Right lobe of liver (tissue), 6 donors: ENCODE measurements around the gene VPS8. TPM values are rescaled to one million over a fixed set of nuclear protein-coding genes. Genes with fewer than 3 reads are reported as not detected.
A peak's percentile ranks its signal among the peaks of the same experiment; 100 is the strongest.

Source experiments
- ATAC-seq, 4 donors: fragments of 200-7000 bp; cut with Tn5 transposase; one replicate each; pipeline ENCODE4 v1.9.1; 2020; ENCODE audit warnings: mild to moderate bottlenecking in 4 of 4, moderate library complexity in 4 of 4
- DNase-seq, 3 donors: peaks; one replicate each; pipeline ENCODE4 v3.0.0-alpha.2; 2020
- H3K27ac ChIP-seq, 3 donors: fragments of 200-600 bp; one replicate each; pipeline ENCODE4 v1.8.0; 2022
- H3K27me3 ChIP-seq, 2 donors: fragments of 200-600 bp; one replicate each; pipeline ENCODE4 v1.8.0; 2022
- H3K36me3 ChIP-seq, 4 donors: fragments of 200-600 bp; sonication (generic) in 1 of 4; one replicate each; pipeline versions ENCODE4 v1.5.1 to v1.8.0; 2017 to 2022; ENCODE audit warnings: control low read depth in 1 of 4
- H3K4me1 ChIP-seq, 4 donors: fragments of 200-600 bp; sonication (generic) in 1 of 4; one replicate each; pipeline versions ENCODE4 v1.5.1 to v1.8.0; 2017 to 2022; ENCODE audit warnings: control low read depth in 1 of 4
- H3K4me3 ChIP-seq, 3 donors: fragments of 200-600 bp; one replicate each; pipeline ENCODE4 v1.8.0; 2022
- H3K9me3 ChIP-seq, 4 donors: fragments of 200-600 bp; sonication (generic) in 1 of 4; one replicate each; pipeline versions ENCODE4 v1.5.1 to v1.8.0; 2017 to 2022; ENCODE audit warnings: control low read depth in 1 of 4
- POLR2A ChIP-seq: fragments of 450-650 bp; IDR thresholded peaks from one replicate; pipeline ENCODE4 v1.6.1; 2017; ENCODE audit warnings: antibody characterized with exemption, mild to moderate bottlenecking
- WGBS: methylation state at CpG from one replicate; pipeline ENCODE4 v1.1.6; 2018; ENCODE audit warnings: low coverage, low lambda C conversion rate; ENCODE audit not compliant: insufficient coverage; ENCODE audit errors: missing lambda C conversion rate; 5-methylcytosine and 5-hydroxymethylcytosine counted together
- intact Hi-C, 2 donors: fragments of 100-400 bp; cut with DNase I; formaldehyde crosslinking; loops; one replicate each; pipeline versions ENCODE4 v1.11.2 to v1.14.1; 2022
- total RNA-seq, 6 experiments: library from RNA; depleted of rRNA in 2 of 6; stranded (reverse); fragments of >200 nt in 2 of 6; fragmentation: NEBNext Ultra II Directional in 3 of 6; extraction: Animal tissue kit (Norgen Biotek cat#: 25700) in 3 of 6; gene quantifications; one replicate each; pipeline versions ENCODE4 v1.1.0 to v1.2.4, GENCODE V29; 2016 to 2023
- TF ChIP-seq, protein P1 (sequence below), 4 donors: fragments of 200-600 bp in 3 of 4; fragments of 450-650 bp in 1 of 4; IDR thresholded peaks; one replicate each; pipeline versions ENCODE4 v1.5.1 to v1.8.0; 2016 to 2022; ENCODE audit warnings: antibody characterized with exemption in 4 of 4, mild to moderate bottlenecking in 2 of 4
- donor health status: DM: no; HTN: yes; CAD: no.
- donor health status: DM: no; HTN: no; CAD: no.
- donor health status: DM: no; HTN: no; CAD: no.
- donor health status: DM: no; HTN: yes; CAD: no.
- donor health status: DM: no; HTN: yes; CAD: no.

Gene VPS8
- total RNA-seq, 6 experiments from 2014 or later = 20.4 to 24.5 (median 21.3) TPM

DNA sequence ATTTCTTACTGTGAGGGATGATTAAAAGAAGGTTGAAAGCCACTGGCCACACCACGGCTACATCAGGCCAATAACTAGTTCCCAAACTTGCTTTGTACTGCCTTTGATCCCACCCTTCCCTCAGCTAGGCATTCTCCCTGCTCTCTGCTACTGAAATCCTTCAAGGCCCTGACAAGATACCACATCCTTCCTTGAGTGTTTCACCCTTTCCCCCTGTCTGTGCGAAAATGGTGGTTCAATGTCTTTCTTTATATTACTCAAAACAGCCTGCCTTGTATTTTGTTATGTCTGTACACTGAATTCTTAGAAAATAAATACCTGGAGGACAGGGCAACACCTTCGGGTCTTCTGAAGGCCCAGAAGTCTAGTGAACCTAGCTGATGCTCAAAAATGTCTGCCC lies 932 bp upstream of the VPS8 start:
- Histone ChIP-seq H3K4me1 (peaks cover 0 to 15% (median 3%) of the 10 kb centered on the region in 4 donors), H3K36me3 (no peaks in the 10 kb centered on the region), H3K9me3 (no peaks in the 10 kb centered on the region), H3K27ac (no peak overlapping the region), H3K27me3 (no peaks in the 10 kb centered on the region), H3K4me3 (no peak overlapping the region)
- no peak for ATAC-seq
- 61% methylated on average over 2 of the region's 3 CpGs for WGBS
- TF ChIP-seq, protein P1, sequence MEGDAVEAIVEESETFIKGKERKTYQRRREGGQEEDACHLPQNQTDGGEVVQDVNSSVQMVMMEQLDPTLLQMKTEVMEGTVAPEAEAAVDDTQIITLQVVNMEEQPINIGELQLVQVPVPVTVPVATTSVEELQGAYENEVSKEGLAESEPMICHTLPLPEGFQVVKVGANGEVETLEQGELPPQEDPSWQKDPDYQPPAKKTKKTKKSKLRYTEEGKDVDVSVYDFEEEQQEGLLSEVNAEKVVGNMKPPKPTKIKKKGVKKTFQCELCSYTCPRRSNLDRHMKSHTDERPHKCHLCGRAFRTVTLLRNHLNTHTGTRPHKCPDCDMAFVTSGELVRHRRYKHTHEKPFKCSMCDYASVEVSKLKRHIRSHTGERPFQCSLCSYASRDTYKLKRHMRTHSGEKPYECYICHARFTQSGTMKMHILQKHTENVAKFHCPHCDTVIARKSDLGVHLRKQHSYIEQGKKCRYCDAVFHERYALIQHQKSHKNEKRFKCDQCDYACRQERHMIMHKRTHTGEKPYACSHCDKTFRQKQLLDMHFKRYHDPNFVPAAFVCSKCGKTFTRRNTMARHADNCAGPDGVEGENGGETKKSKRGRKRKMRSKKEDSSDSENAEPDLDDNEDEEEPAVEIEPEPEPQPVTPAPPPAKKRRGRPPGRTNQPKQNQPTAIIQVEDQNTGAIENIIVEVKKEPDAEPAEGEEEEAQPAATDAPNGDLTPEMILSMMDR (IDR thresholded peaks at IDR 0.05) = no peak
- no peak for TF ChIP-seq POLR2A
- intact Hi-C loops = no loop called here
- no peak for DNase-seq

DNA sequence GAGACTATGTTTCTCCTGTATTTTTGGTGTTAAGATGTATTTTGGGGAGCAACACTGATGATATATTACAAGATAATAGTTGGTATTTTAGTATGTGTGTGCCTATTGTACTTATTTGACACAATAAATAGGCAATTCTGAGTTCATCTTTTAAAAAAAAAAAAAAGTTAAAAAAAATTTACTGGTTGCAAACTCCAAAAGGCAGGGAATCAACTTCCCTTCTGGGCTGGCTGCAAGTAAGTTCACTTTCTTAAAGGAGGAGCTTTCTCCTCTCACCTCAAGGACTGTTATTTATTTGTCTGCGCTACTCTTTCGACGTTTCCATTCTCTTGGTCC lies 335 bp upstream of the VPS8 start:
- DNase-seq = no peak
- H3K4me3 ChIP-seq = peak overlapping the region; percentile 78 to 94 (median 89)
- 0% methylated on average over 3 of the region's 3 CpGs for WGBS
- intact Hi-C loops = no loop called here
- no peak for ATAC-seq
- peak overlapping the region in 1 of 3 donors; percentile 76 for H3K27ac ChIP-seq
- H3K4me1 ChIP-seq = peaks cover 0 to 10% (median 0%) of the 10 kb centered on the region in 4 donors
- H3K27me3 ChIP-seq = no peaks in the 10 kb centered on the region
- no peaks in the 10 kb centered on the region for H3K9me3 ChIP-seq
- peaks cover 0 to 2% (median 0%) of the 10 kb centered on the region in 4 donors for H3K36me3 ChIP-seq
- TF ChIP-seq, protein P1 (IDR thresholded peaks at IDR 0.05) = no peak
- no peak for TF ChIP-seq POLR2A

DNA sequence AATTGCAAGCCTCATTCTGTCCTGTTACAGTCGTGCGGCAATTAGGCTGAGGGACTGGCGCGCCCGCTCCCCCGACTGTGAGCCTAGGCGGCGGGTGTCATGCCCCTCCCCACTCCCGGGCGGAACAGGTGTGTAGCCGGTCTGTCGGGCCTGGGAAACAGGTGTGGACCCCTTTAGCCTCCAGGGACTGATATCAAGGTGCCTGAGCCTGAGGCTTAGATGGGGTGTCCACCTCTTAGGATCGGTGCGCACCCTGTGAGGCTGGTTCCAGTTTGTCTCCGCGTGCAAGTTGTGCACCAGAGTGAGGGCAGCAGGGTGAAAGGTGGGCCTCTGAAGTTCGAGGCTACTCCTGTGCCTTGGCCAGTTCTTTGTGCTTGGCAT lies 686 bp downstream of the VPS8 start:
- TF ChIP-seq POLR2A = no peak
- TF ChIP-seq, protein P1 (IDR thresholded peaks at IDR 0.05) = no peak

DNA sequence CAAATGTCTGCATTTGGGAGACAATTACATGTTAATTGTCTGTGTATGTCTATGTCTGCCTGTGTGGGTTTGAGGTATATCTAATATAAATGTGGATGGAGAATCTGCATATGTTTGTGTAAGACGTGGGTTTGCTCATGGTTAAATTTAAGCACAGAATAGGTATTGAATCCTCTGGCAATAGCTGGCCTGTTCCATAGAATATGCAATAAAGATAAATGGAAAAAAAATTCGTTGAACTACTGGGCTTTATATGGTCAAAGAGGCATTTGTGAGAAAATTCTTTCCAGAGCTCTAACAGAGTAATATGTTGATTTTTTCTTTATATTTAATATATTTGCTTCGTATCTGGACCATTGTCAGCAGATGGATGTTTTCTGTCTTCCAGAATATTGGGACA lies 1.4 kb downstream of the VPS8 start:
- Histone ChIP-seq H3K4me3 (no peak overlapping the region), H3K27ac (no peak overlapping the region), H3K27me3 (no peaks in the 10 kb centered on the region), H3K4me1 (peaks cover 0 to 10% (median 0%) of the 10 kb centered on the region in 4 donors), H3K36me3 (peaks cover 0 to 5% (median 0%) of the 10 kb centered on the region in 4 donors), H3K9me3 (no peaks in the 10 kb centered on the region)
- TF ChIP-seq, protein P1 (IDR thresholded peaks at IDR 0.05) = no peak
- no peak for TF ChIP-seq POLR2A
- intact Hi-C loops = no loop called here
- WGBS = 76% methylated on average over 3 of the region's 3 CpGs
- DNase-seq (no peak), ATAC-seq (no peak)

More for the DNA sequence above, 686 bp downstream of the VPS8 start:
- no peaks in the 10 kb centered on the region for H3K9me3 ChIP-seq
- H3K27ac ChIP-seq = peak overlapping the region; percentile 60 to 76 (median 66)
- 0% methylated on average over 8 of the region's 17 CpGs for WGBS
- H3K27me3 ChIP-seq = no peaks in the 10 kb centered on the region
- peak in 2 of 4 donors; percentile 34 to 37 for ATAC-seq
- peaks cover 0 to 10% (median 0%) of the 10 kb centered on the region in 4 donors for H3K4me1 ChIP-seq
- H3K36me3 ChIP-seq = peaks cover 0 to 5% (median 0%) of the 10 kb centered on the region in 4 donors
- peak overlapping the region; percentile 78 to 94 (median 89) for H3K4me3 ChIP-seq
- intact Hi-C loops = no loop called here
- peak in 2 of 3 donors; percentile 31 to 62 for DNase-seq

DNA sequence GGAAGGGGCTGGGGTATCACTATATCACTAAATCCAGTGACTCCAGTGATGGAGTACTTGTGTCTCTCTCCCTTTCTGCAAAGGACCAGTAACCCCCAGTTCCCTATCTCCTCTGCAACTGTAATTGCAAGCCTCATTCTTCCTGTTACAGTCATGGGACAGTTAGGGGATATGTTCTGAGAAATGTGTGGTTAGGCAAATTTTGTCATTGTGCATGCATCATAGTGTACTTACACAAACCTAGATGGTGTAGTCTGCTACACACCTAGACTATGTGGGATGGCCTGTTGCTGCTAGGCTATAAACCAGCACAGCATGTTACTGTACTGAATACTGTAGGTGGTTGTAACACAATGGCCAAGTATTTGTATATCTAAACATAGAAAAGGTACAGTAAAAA lies 2.2 kb downstream of the VPS8 start:
- no peaks in the 10 kb centered on the region for H3K27me3 ChIP-seq
- intact Hi-C loops = no loop called here
- ATAC-seq = no peak

More for the DNA sequence above, 2.2 kb downstream of the VPS8 start:
- H3K9me3 ChIP-seq = no peaks in the 10 kb centered on the region
- TF ChIP-seq, protein P1 (IDR thresholded peaks at IDR 0.05) = no peak
- no peak for TF ChIP-seq POLR2A
- H3K27ac ChIP-seq = no peak overlapping the region
- DNase-seq = no peak
- peaks cover 0 to 5% (median 0%) of the 10 kb centered on the region in 4 donors for H3K36me3 ChIP-seq
- peaks cover 0 to 10% (median 0%) of the 10 kb centered on the region in 4 donors for H3K4me1 ChIP-seq
- no peak overlapping the region for H3K4me3 ChIP-seq
